ENCODE data around the gene RAPGEF4. TPM values are rescaled to one million over a fixed set of nuclear protein-coding genes. Genes with fewer than 3 reads are reported as not detected.

The RAPGEF4 gene
- total RNA-seq, 1 experiment from 2014 or later: 2.2 TPM

DNA sequence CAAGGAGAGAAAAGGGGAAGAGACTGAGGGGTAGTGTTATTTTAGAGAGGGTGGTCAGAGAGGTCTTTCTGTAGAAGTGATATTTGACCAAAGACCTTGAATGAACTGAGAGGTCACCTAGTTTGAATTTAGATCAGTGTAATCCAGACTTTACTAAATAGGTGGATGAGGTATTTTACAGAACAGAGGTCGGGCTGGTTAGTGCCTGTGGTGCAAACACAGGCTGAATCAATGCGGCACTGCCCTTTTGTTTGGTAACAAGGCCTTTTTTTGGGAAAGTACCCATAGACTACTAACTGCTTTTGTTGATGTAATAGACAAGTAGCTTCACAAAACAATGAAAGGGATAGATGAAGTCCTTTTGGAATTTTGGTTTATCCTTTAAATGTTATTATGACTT, 15.9 kb downstream of the RAPGEF4 start:
- CTCF ChIA-PET: interaction anchor here (0.9 kb wide), 1 partner anchor 20 kb away, joined by 3 read pairs; no protein-coding TSS in a partner anchor
- Mint-ChIP-seq H3K27ac (no peak overlapping the region), H3K27me3 (ENCODE audit: low read depth) (no peaks in the 10 kb centered on the region), H3K36me3 (peaks cover 8% of the 10 kb centered on the region), H3K4me3 (no peak overlapping the region), H3K9me3 (peaks cover 23% of the 10 kb centered on the region), H3K4me1 (peaks cover 4% of the 10 kb centered on the region; the same call in 1 of the 2 replicates)
- no peak for TF ChIP-seq ETV6 (CRISPR knock-in tag; IDR thresholded peaks at IDR 0.05)
- no peak for TF ChIP-seq FOXJ3 (CRISPR knock-in tag; IDR thresholded peaks at IDR 0.05; ENCODE audit: borderline replicate concordance)
- TF ChIP-seq, protein P1, sequence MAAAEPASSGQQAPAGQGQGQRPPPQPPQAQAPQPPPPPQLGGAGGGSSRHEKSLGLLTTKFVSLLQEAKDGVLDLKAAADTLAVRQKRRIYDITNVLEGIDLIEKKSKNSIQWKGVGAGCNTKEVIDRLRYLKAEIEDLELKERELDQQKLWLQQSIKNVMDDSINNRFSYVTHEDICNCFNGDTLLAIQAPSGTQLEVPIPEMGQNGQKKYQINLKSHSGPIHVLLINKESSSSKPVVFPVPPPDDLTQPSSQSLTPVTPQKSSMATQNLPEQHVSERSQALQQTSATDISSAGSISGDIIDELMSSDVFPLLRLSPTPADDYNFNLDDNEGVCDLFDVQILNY (CRISPR knock-in tag; IDR thresholded peaks at IDR 0.05): no peak
- TF ChIP-seq ZNF219 (CRISPR knock-in tag; IDR thresholded peaks at IDR 0.05; ENCODE audit: borderline replicate concordance): no peak
- POLR2A ChIA-PET: no interaction called here
- no peak for ATAC-seq
- DNase-seq (ENCODE audit: low spot score): no peak

DNA sequence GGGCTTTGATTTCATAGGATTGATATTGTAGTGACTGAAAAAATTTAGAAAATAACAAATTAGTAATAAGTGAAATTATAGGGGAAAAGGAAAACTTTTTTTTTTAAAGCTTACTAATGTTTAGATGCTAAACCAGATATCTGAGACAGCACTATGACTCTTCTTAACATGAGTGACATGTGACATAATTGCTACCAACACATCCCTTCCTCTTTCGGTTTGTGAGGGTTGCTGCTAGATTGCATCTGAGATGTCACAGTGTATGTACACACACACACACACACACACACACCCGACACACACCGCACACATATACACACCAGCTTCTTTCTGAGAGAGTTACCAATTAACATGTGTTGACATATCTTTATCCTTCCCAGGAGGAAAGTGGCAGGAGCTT, 18.0 kb downstream of the RAPGEF4 start:
- H3K9me3 Mint-ChIP-seq: peaks cover 11% of the 10 kb centered on the region
- no peak overlapping the region for H3K27ac Mint-ChIP-seq
- ChIA-PET POLR2A (no interaction called here), CTCF (no interaction called here)
- no peak for DNase-seq (ENCODE audit: low spot score)
- no peak for ATAC-seq
- peaks cover 4% of the 10 kb centered on the region for H3K36me3 Mint-ChIP-seq
- no peaks in the 10 kb centered on the region for H3K27me3 Mint-ChIP-seq (ENCODE audit: low read depth)
- H3K4me3 Mint-ChIP-seq: no peak overlapping the region
- TF ChIP-seq, protein P2, sequence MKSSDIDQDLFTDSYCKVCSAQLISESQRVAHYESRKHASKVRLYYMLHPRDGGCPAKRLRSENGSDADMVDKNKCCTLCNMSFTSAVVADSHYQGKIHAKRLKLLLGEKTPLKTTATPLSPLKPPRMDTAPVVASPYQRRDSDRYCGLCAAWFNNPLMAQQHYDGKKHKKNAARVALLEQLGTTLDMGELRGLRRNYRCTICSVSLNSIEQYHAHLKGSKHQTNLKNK (CRISPR knock-in tag; IDR thresholded peaks at IDR 0.05): no peak
- no peak for TF ChIP-seq SOX15 (CRISPR knock-in tag; IDR thresholded peaks at IDR 0.05)
- TF ChIP-seq, protein P3, sequence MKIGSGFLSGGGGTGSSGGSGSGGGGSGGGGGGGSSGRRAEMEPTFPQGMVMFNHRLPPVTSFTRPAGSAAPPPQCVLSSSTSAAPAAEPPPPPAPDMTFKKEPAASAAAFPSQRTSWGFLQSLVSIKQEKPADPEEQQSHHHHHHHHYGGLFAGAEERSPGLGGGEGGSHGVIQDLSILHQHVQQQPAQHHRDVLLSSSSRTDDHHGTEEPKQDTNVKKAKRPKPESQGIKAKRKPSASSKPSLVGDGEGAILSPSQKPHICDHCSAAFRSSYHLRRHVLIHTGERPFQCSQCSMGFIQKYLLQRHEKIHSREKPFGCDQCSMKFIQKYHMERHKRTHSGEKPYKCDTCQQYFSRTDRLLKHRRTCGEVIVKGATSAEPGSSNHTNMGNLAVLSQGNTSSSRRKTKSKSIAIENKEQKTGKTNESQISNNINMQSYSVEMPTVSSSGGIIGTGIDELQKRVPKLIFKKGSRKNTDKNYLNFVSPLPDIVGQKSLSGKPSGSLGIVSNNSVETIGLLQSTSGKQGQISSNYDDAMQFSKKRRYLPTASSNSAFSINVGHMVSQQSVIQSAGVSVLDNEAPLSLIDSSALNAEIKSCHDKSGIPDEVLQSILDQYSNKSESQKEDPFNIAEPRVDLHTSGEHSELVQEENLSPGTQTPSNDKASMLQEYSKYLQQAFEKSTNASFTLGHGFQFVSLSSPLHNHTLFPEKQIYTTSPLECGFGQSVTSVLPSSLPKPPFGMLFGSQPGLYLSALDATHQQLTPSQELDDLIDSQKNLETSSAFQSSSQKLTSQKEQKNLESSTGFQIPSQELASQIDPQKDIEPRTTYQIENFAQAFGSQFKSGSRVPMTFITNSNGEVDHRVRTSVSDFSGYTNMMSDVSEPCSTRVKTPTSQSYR (CRISPR knock-in tag; IDR thresholded peaks at IDR 0.05): no peak
- TF ChIP-seq, protein P1 (CRISPR knock-in tag; IDR thresholded peaks at IDR 0.05): no peak
- TF ChIP-seq, protein P4, sequence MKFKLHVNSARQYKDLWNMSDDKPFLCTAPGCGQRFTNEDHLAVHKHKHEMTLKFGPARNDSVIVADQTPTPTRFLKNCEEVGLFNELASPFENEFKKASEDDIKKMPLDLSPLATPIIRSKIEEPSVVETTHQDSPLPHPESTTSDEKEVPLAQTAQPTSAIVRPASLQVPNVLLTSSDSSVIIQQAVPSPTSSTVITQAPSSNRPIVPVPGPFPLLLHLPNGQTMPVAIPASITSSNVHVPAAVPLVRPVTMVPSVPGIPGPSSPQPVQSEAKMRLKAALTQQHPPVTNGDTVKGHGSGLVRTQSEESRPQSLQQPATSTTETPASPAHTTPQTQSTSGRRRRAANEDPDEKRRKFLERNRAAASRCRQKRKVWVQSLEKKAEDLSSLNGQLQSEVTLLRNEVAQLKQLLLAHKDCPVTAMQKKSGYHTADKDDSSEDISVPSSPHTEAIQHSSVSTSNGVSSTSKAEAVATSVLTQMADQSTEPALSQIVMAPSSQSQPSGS (CRISPR knock-in tag; IDR thresholded peaks at IDR 0.05; ENCODE audit: borderline replicate concordance, low read depth): no peak
- TF ChIP-seq, protein P5, sequence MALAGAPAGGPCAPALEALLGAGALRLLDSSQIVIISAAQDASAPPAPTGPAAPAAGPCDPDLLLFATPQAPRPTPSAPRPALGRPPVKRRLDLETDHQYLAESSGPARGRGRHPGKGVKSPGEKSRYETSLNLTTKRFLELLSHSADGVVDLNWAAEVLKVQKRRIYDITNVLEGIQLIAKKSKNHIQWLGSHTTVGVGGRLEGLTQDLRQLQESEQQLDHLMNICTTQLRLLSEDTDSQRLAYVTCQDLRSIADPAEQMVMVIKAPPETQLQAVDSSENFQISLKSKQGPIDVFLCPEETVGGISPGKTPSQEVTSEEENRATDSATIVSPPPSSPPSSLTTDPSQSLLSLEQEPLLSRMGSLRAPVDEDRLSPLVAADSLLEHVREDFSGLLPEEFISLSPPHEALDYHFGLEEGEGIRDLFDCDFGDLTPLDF (CRISPR knock-in tag; IDR thresholded peaks at IDR 0.05): no peak
- no peak for TF ChIP-seq ZNF396 (CRISPR knock-in tag; IDR thresholded peaks at IDR 0.05; ENCODE audit: borderline replicate concordance)
- no peak for TF ChIP-seq HMGA2 (CRISPR knock-in tag; IDR thresholded peaks at IDR 0.05)
- no peak for TF ChIP-seq ZNF317 (CRISPR knock-in tag; IDR thresholded peaks at IDR 0.05; ENCODE audit: borderline replicate concordance, low read depth)
- no peak for TF ChIP-seq NFATC4 (CRISPR knock-in tag; IDR thresholded peaks at IDR 0.05)
- TF ChIP-seq FOXJ3 (CRISPR knock-in tag; IDR thresholded peaks at IDR 0.05; ENCODE audit: borderline replicate concordance): no peak
- no peak for TF ChIP-seq ZNF423 (CRISPR knock-in tag; IDR thresholded peaks at IDR 0.05)
- TF ChIP-seq, protein P6, sequence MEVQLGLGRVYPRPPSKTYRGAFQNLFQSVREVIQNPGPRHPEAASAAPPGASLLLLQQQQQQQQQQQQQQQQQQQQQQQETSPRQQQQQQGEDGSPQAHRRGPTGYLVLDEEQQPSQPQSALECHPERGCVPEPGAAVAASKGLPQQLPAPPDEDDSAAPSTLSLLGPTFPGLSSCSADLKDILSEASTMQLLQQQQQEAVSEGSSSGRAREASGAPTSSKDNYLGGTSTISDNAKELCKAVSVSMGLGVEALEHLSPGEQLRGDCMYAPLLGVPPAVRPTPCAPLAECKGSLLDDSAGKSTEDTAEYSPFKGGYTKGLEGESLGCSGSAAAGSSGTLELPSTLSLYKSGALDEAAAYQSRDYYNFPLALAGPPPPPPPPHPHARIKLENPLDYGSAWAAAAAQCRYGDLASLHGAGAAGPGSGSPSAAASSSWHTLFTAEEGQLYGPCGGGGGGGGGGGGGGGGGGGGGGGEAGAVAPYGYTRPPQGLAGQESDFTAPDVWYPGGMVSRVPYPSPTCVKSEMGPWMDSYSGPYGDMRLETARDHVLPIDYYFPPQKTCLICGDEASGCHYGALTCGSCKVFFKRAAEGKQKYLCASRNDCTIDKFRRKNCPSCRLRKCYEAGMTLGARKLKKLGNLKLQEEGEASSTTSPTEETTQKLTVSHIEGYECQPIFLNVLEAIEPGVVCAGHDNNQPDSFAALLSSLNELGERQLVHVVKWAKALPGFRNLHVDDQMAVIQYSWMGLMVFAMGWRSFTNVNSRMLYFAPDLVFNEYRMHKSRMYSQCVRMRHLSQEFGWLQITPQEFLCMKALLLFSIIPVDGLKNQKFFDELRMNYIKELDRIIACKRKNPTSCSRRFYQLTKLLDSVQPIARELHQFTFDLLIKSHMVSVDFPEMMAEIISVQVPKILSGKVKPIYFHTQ (CRISPR knock-in tag; IDR thresholded peaks at IDR 0.05): no peak
- TF ChIP-seq, protein P7, sequence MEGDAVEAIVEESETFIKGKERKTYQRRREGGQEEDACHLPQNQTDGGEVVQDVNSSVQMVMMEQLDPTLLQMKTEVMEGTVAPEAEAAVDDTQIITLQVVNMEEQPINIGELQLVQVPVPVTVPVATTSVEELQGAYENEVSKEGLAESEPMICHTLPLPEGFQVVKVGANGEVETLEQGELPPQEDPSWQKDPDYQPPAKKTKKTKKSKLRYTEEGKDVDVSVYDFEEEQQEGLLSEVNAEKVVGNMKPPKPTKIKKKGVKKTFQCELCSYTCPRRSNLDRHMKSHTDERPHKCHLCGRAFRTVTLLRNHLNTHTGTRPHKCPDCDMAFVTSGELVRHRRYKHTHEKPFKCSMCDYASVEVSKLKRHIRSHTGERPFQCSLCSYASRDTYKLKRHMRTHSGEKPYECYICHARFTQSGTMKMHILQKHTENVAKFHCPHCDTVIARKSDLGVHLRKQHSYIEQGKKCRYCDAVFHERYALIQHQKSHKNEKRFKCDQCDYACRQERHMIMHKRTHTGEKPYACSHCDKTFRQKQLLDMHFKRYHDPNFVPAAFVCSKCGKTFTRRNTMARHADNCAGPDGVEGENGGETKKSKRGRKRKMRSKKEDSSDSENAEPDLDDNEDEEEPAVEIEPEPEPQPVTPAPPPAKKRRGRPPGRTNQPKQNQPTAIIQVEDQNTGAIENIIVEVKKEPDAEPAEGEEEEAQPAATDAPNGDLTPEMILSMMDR (IDR thresholded peaks at IDR 0.05): no peak
- no peak for TF ChIP-seq JAZF1 (CRISPR knock-in tag; IDR thresholded peaks at IDR 0.05)
- TF ChIP-seq ZNF263 (CRISPR knock-in tag; IDR thresholded peaks at IDR 0.05; ENCODE audit: low read depth): no peak
- H3K4me1 Mint-ChIP-seq: peaks cover 4% of the 10 kb centered on the region; the same call in 1 of the 2 replicates
